DND-41 (cell line): Measurements from ENCODE around the gene JRKL.

Source experiments
- CTCF ChIP-seq: IDR thresholded peaks from 2 replicates; pipeline ENCODE4 v1.5.1; 2012; ENCODE audit warnings: borderline replicate concordance, low read length, moderate library complexity, mild to moderate bottlenecking; ENCODE audit not compliant: poor library complexity, severe bottlenecking; ENCODE audit errors: extremely low read depth
- EZH2 ChIP-seq: IDR thresholded peaks from 3 replicates; pipeline ENCODE4 v1.6.1; 2012; ENCODE audit warnings: borderline replicate concordance, low read depth, mild to moderate bottlenecking, moderate library complexity, low read length, inconsistent platforms; ENCODE audit not compliant: severe bottlenecking

- TF ChIP-seq CTCF (no peak), EZH2 (no peak)
Measured at GRCh38 chr11:96390488-96390792, 627 bp downstream of the JRKL start.
